ENCODE data around the gene DNAJC11. TPM values are rescaled to one million over a fixed set of nuclear protein-coding genes. Genes with fewer than 3 reads are reported as not detected.

The DNAJC11 gene
- polyA plus RNA-seq, 1 of the 3 experiments (the other 2 are of a cell fraction): 38.2 TPM

DNA sequence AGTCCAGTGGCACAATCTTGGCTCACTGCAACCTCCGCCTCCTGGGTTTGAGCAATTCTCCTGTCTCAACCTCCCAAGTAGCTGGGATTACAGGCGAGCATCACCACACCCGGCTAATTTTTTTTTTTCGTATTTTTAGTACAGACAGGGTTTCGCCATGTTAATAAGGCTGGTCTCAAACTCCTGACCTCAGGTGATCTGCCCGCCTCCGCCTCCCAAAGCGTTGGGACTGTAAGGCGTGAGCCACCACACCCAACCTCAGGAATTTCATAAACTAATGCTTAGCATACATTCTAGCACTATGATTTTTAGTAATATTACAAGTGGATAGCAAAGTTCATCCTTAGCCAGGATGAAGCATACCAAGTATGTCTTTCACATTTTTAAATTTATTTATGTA lies 8.7 kb downstream of the DNAJC11 start (continued):
- TF ChIP-seq GATA2 (CRISPR knock-in tag; IDR thresholded peaks at IDR 0.05) (no peak), FOXJ3 (CRISPR knock-in tag; IDR thresholded peaks at IDR 0.05) (no peak), YY1 (IDR thresholded peaks at IDR 0.05; ENCODE audit: low read depth) (no peak), RXRA (IDR thresholded peaks at IDR 0.05; ENCODE audit: borderline replicate concordance, low read depth) (no peak), EZH2phosphoT487 (IDR thresholded peaks at IDR 0.05; ENCODE audit: borderline replicate concordance, low read depth) (no peak)

DNA sequence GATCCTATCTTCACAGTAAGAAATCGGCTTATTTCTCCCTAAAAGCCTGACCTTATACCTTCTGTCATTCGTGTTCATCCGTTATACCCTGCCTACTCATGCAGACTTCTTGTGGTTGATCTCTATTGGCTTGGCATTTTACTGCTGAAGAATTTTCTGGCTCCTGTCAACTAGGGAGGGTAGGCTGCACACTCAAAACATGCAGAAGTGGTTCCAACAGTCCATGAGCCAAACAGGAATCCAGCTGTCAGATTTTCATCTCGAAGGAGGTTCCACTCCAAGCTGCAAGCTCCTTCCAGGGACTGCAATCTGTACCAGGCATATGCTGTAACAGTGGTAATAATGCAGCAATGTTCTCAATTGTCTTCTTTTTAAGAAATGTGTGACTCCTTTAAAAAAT lies 10.1 kb downstream of the DNAJC11 start:
- no peaks in the 10 kb centered on the region for H3K9me2 ChIP-seq
- TF ChIP-seq NRF1 (IDR thresholded peaks at IDR 0.05; ENCODE audit: low read depth, low read length) (no peak), FOXJ3 (CRISPR knock-in tag; IDR thresholded peaks at IDR 0.05) (no peak), TCF12 (IDR thresholded peaks at IDR 0.05) (no peak), MEF2A (IDR thresholded peaks at IDR 0.05; ENCODE audit: borderline replicate concordance, low read depth) (no peak), POLR2AphosphoS5 (IDR thresholded peaks at IDR 0.05; ENCODE audit: low read depth, low read length) (no peak), FOSL2 (IDR thresholded peaks at IDR 0.05; ENCODE audit: borderline replicate concordance, low read depth) (no peak), EZH2phosphoT487 (IDR thresholded peaks at IDR 0.05; ENCODE audit: borderline replicate concordance, low read depth) (no peak), ELF1 (IDR thresholded peaks at IDR 0.05) (no peak), CHD2 (IDR thresholded peaks at IDR 0.05; ENCODE audit: low read length, partially characterized antibody) (no peak), RCOR1 (IDR thresholded peaks at IDR 0.05; ENCODE audit: low read length) (no peak), NFIC (IDR thresholded peaks at IDR 0.05; ENCODE audit: borderline replicate concordance) (no peak), YY1 (IDR thresholded peaks at IDR 0.05; ENCODE audit: low read depth) (no peak), SIN3A (IDR thresholded peaks at IDR 0.05; ENCODE audit: borderline replicate concordance, low read depth, low read length) (no peak), TEAD4 (IDR thresholded peaks at IDR 0.05; ENCODE audit: borderline replicate concordance, insufficient read depth) (no peak)
- TF ChIP-seq, protein P1, sequence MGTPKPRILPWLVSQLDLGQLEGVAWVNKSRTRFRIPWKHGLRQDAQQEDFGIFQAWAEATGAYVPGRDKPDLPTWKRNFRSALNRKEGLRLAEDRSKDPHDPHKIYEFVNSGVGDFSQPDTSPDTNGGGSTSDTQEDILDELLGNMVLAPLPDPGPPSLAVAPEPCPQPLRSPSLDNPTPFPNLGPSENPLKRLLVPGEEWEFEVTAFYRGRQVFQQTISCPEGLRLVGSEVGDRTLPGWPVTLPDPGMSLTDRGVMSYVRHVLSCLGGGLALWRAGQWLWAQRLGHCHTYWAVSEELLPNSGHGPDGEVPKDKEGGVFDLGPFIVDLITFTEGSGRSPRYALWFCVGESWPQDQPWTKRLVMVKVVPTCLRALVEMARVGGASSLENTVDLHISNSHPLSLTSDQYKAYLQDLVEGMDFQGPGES (IDR thresholded peaks at IDR 0.05; ENCODE audit: low read depth, low read length): no peak
- TF ChIP-seq, protein P2, sequence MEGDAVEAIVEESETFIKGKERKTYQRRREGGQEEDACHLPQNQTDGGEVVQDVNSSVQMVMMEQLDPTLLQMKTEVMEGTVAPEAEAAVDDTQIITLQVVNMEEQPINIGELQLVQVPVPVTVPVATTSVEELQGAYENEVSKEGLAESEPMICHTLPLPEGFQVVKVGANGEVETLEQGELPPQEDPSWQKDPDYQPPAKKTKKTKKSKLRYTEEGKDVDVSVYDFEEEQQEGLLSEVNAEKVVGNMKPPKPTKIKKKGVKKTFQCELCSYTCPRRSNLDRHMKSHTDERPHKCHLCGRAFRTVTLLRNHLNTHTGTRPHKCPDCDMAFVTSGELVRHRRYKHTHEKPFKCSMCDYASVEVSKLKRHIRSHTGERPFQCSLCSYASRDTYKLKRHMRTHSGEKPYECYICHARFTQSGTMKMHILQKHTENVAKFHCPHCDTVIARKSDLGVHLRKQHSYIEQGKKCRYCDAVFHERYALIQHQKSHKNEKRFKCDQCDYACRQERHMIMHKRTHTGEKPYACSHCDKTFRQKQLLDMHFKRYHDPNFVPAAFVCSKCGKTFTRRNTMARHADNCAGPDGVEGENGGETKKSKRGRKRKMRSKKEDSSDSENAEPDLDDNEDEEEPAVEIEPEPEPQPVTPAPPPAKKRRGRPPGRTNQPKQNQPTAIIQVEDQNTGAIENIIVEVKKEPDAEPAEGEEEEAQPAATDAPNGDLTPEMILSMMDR (IDR thresholded peaks at IDR 0.05): no peak
- no peaks in the 10 kb centered on the region for H3K27me3 ChIP-seq (ENCODE audit: insufficient read depth)
- WGBS (ENCODE audit: low lambda C conversion rate): 83% methylated on average over 4 of the region's 4 CpGs
- H3K36me3 ChIP-seq (replicated peaks in 1 of 2; ENCODE audit: control insufficient read depth in 1 of 2, insufficient read depth in 2 of 2, low read length in 1 of 2): peaks cover 0 to 7% of the 10 kb centered on the region in 2 experiments
- CTCF ChIA-PET: interaction anchor here (1.0 to 2.0 kb wide), 2 partner anchors 10 to 12 kb away, joined by 3 to 10 read pairs; partner anchors contain the start of gene DNAJC11
- peaks cover 85% of the 10 kb centered on the region for H3K79me2 ChIP-seq (ENCODE audit: insufficient read depth)
- no peak overlapping the region for H3K4me3 ChIP-seq (ENCODE audit: low read depth in 2 of 2, low read length in 1 of 2)
- peaks cover 19% of the 10 kb centered on the region for H3F3A ChIP-seq (replicated peaks; ENCODE audit: insufficient read depth)
- no peak overlapping the region for H3K4me2 ChIP-seq
- peaks cover under 1 to 5% of the 10 kb centered on the region in 2 experiments; a peak in 1 of 4 replicates for H3K4me1 ChIP-seq (ENCODE audit: control insufficient read depth in 1 of 2, insufficient read depth in 2 of 2, low read depth in 1 of 2, low read length in 1 of 2)
- H3K27ac ChIP-seq (ENCODE audit: low read depth in 2 of 2, low read length in 1 of 2): no peak overlapping the region
- H4K20me1 ChIP-seq (ENCODE audit: insufficient read depth): no peaks in the 10 kb centered on the region
- DNase-seq: no peak
- H3K9ac ChIP-seq: no peak overlapping the region
- H3K9me3 ChIP-seq: no peaks in the 10 kb centered on the region
- no peak overlapping the region for H2AFZ ChIP-seq (ENCODE audit: low read depth)
- POLR2A ChIA-PET: no interaction called here

Data from SK-N-SH (cell line).